SK-N-SH (cell line): ENCODE data around the gene VIPR2.

ENCODE experiments used
- CHD2 ChIP-seq: fragments of 150-350 bp; IDR thresholded peaks from 2 replicates; pipeline ENCODE4 v1.6.1; 2018; ENCODE audit warnings: low read length; ENCODE audit not compliant: partially characterized antibody
- EP300 ChIP-seq, 2 experiments: IDR thresholded peaks; 2 replicates each; pipeline versions ENCODE4 v1.4.0 to v1.6.1; 2012; ENCODE audit warnings: borderline replicate concordance in 1 of 2, low read depth in 1 of 2, low read length in 1 of 2
- JUND ChIP-seq: IDR thresholded peaks from 2 replicates; pipeline ENCODE4 v1.4.0; 2012
- NRF1 ChIP-seq: IDR thresholded peaks from 2 replicates; pipeline ENCODE4 v1.6.1; 2012; ENCODE audit warnings: low read depth, mild to moderate bottlenecking, low read length
- RAD21 ChIP-seq: IDR thresholded peaks from 2 replicates; pipeline ENCODE4 v1.6.1; 2012; ENCODE audit warnings: mild to moderate bottlenecking, low read length
- RCOR1 ChIP-seq: fragments of 150-350 bp; IDR thresholded peaks from 2 replicates; pipeline ENCODE4 v1.6.1; 2017; ENCODE audit warnings: antibody characterized with exemption, low read length
- RFX5 ChIP-seq: IDR thresholded peaks from 2 replicates; pipeline ENCODE4 v1.6.1; 2012; ENCODE audit warnings: mild to moderate bottlenecking, improper control_type of control experiment, low read length
- TF ChIP-seq, protein P1 (sequence below): fragments of 200-600 bp; sonication (generic); IDR thresholded peaks from 2 replicates; pipeline ENCODE4 v1.6.1; 2017; ENCODE audit warnings: antibody characterized with exemption, mild to moderate bottlenecking, moderate library complexity
- TF ChIP-seq, protein P2 (sequence below): IDR thresholded peaks from 2 replicates; pipeline ENCODE4 v1.4.0; 2012; ENCODE audit warnings: low read depth, borderline replicate concordance
- TF ChIP-seq, protein P3 (sequence below): IDR thresholded peaks from 2 replicates; pipeline ENCODE4; 2012
- TF ChIP-seq, protein P4 (sequence below): IDR thresholded peaks from 2 replicates; pipeline ENCODE4 v1.4.0; 2012; ENCODE audit warnings: low read depth, borderline replicate concordance
- TF ChIP-seq, protein P5 (sequence below): fragments of 150-350 bp; IDR thresholded peaks from 2 replicates; pipeline ENCODE4 v1.6.1; 2017; ENCODE audit warnings: antibody characterized with exemption, low read length, low read depth, borderline replicate concordance

DNA sequence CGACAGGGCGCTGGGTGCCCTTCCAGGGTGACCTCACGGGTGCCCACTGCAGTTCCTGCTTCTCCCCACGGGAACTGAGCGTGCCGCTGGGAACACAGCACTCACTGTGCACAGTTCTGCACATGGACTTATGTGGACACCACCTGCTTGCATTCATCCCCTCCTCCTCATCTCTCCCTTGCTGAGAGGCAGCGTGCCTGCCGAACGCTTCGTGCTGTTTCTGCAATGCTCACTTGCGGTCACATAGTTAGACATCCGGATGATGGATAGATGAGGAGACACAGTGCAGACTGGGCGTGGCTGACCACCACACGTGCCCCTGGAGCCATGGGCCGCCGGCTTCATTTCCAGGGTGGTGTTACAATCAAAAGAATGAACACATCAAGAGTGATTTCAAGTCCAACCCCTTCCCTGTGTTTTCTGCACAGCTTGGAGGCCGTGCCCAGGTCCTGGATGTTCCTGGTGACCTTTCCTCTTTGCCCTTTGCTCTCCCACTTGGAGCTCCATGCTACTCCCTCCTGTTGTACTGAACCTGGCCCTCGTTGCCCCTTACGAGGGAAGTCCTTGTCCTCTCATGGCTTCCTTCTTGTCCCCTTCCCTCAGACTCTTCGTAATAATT lies 119.4 kb downstream of the VIPR2 start:
- TF ChIP-seq RAD21 (no peak), EP300 (IDR thresholded peaks at IDR 0.05; ENCODE audit: borderline replicate concordance in 1 of 2, low read depth in 1 of 2, low read length in 1 of 2) (no peak), RFX5 (no peak), CHD2 (no peak), JUND (no peak), RCOR1 (no peak), NRF1 (no peak)
- TF ChIP-seq, protein P1, sequence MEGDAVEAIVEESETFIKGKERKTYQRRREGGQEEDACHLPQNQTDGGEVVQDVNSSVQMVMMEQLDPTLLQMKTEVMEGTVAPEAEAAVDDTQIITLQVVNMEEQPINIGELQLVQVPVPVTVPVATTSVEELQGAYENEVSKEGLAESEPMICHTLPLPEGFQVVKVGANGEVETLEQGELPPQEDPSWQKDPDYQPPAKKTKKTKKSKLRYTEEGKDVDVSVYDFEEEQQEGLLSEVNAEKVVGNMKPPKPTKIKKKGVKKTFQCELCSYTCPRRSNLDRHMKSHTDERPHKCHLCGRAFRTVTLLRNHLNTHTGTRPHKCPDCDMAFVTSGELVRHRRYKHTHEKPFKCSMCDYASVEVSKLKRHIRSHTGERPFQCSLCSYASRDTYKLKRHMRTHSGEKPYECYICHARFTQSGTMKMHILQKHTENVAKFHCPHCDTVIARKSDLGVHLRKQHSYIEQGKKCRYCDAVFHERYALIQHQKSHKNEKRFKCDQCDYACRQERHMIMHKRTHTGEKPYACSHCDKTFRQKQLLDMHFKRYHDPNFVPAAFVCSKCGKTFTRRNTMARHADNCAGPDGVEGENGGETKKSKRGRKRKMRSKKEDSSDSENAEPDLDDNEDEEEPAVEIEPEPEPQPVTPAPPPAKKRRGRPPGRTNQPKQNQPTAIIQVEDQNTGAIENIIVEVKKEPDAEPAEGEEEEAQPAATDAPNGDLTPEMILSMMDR, result no peak
- TF ChIP-seq, protein P2, sequence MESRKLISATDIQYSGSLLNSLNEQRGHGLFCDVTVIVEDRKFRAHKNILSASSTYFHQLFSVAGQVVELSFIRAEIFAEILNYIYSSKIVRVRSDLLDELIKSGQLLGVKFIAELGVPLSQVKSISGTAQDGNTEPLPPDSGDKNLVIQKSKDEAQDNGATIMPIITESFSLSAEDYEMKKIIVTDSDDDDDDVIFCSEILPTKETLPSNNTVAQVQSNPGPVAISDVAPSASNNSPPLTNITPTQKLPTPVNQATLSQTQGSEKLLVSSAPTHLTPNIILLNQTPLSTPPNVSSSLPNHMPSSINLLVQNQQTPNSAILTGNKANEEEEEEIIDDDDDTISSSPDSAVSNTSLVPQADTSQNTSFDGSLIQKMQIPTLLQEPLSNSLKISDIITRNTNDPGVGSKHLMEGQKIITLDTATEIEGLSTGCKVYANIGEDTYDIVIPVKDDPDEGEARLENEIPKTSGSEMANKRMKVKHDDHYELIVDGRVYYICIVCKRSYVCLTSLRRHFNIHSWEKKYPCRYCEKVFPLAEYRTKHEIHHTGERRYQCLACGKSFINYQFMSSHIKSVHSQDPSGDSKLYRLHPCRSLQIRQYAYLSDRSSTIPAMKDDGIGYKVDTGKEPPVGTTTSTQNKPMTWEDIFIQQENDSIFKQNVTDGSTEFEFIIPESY, result no peak
- TF ChIP-seq, protein P3, sequence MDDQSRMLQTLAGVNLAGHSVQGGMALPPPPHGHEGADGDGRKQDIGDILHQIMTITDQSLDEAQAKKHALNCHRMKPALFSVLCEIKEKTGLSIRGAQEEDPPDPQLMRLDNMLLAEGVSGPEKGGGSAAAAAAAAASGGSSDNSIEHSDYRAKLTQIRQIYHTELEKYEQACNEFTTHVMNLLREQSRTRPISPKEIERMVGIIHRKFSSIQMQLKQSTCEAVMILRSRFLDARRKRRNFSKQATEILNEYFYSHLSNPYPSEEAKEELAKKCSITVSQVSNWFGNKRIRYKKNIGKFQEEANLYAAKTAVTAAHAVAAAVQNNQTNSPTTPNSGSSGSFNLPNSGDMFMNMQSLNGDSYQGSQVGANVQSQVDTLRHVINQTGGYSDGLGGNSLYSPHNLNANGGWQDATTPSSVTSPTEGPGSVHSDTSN, result no peak
- TF ChIP-seq, protein P4, sequence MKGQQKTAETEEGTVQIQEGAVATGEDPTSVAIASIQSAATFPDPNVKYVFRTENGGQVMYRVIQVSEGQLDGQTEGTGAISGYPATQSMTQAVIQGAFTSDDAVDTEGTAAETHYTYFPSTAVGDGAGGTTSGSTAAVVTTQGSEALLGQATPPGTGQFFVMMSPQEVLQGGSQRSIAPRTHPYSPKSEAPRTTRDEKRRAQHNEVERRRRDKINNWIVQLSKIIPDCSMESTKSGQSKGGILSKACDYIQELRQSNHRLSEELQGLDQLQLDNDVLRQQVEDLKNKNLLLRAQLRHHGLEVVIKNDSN, result no peak
- TF ChIP-seq, protein P5, sequence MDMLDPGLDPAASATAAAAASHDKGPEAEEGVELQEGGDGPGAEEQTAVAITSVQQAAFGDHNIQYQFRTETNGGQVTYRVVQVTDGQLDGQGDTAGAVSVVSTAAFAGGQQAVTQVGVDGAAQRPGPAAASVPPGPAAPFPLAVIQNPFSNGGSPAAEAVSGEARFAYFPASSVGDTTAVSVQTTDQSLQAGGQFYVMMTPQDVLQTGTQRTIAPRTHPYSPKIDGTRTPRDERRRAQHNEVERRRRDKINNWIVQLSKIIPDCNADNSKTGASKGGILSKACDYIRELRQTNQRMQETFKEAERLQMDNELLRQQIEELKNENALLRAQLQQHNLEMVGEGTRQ, result no peak
